HepG2 (cell line): Measurements from ENCODE around the gene ADCYAP1. TPM values are rescaled to one million over a fixed set of nuclear protein-coding genes. Genes with fewer than 3 reads are reported as not detected.

Experiments used
- ATAC-seq: fragments of 200-7000 bp; cut with Tn5 transposase; 3 replicates; pipeline ENCODE4 v1.9.1; 2020; ENCODE audit warnings: mild to moderate bottlenecking, moderate library complexity
- BruUV-seq: library from RNA; stranded (reverse); fragments of 400-500 nt; replicated peaks from 2 replicates; lab custom pipeline; 2021; lab: Mats Ljungman, UMichigan
- CTCF ChIA-PET: fragments of 300-600 bp; formaldehyde crosslinking; extraction: SDS; loops from one replicate; lab custom pipeline; 2021; ENCODE audit warnings: low total read pairs, inconsistent platforms, low intra/inter-chr PET ratio; lab: Yijun Ruan, JAX
- POLR2A ChIA-PET: fragments of 350-600 bp; sonication (Branson Sonifier 250); formaldehyde crosslinking; loops from one replicate; lab custom pipeline; 2020; ENCODE audit warnings: antibody characterized with exemption, inconsistent platforms; lab: Yijun Ruan, JAX
- DNase-seq: peaks from one replicate; pipeline ENCODE4 v3.0.0-alpha.2; 2015; ENCODE audit warnings: low spot score
- FAIRE-seq: peaks from 3 replicates; lab custom pipeline; 2011; peaks lifted over from hg19 to GRCh38; lab: Jason Lieb, UNC
- H2AFZ ChIP-seq: one replicate; pipeline ENCODE4 v1.6.1; 2011; ENCODE audit warnings: low read length, inconsistent platforms
- H3K27ac ChIP-seq: fragments of 300-600 bp; 3 replicates; pipeline ENCODE4 v1.8.0; 2011; ENCODE audit warnings: mixed run types, mild to moderate bottlenecking, mixed read lengths, low read length, inconsistent platforms; ENCODE audit not compliant: insufficient read depth; ENCODE audit errors: extremely low read length
- H3K27me3 ChIP-seq, 2 experiments: fragments of 200-600 bp in 1 of 2; 2 replicates in 1 of 2; 3 replicates in 1 of 2; pipeline versions ENCODE4 v1.6.0 to v1.8.0; 2011; ENCODE audit warnings: low read length in 2 of 2, mild to moderate bottlenecking in 2 of 2, moderate library complexity in 2 of 2, inconsistent platforms in 1 of 2; ENCODE audit not compliant: insufficient read depth in 2 of 2, control insufficient read depth in 1 of 2
- H3K36me3 ChIP-seq, 2 experiments: fragments of 200-600 bp in 1 of 2; replicated peaks in 1 of 2; 2 replicates in 1 of 2; 3 replicates in 1 of 2; pipeline versions ENCODE4 v1.5.1 to v1.8.0; 2011; ENCODE audit warnings: low read length in 2 of 2, inconsistent platforms in 1 of 2; ENCODE audit not compliant: insufficient read depth in 2 of 2, control insufficient read depth in 1 of 2
- H3K4me1 ChIP-seq: 2 replicates; pipeline ENCODE4 v1.5.1; 2012; ENCODE audit warnings: low read length, inconsistent platforms; ENCODE audit not compliant: insufficient read depth
- H3K4me2 ChIP-seq: 2 replicates; pipeline ENCODE4 v1.6.0; 2011; ENCODE audit warnings: low read depth, low read length, inconsistent platforms
- H3K4me3 ChIP-seq, 3 experiments: fragments of 200-600 bp in 1 of 3; sonication (generic), shearing (Covaris generic) in 1 of 3; replicated peaks in 1 of 3; 2 replicates each; pipeline ENCODE4 v1.5.1; 2011 to 2016; ENCODE audit warnings: low read length in 3 of 3, inconsistent platforms in 2 of 3, low read depth in 2 of 3, mild to moderate bottlenecking in 2 of 3, control low read depth in 1 of 3, mixed read lengths in 1 of 3; ENCODE audit not compliant: insufficient read depth in 1 of 3
- H3K79me2 ChIP-seq: one replicate; pipeline ENCODE4 v1.6.1; 2011; ENCODE audit warnings: low read length, inconsistent platforms; ENCODE audit not compliant: insufficient read depth
- H3K9ac ChIP-seq: 2 replicates; pipeline ENCODE4 v1.6.0; 2011; ENCODE audit warnings: mild to moderate bottlenecking, low read depth, low read length, inconsistent platforms; ENCODE audit not compliant: insufficient read depth
- H3K9me3 ChIP-seq: 2 replicates; pipeline ENCODE4 v1.5.1; 2012; ENCODE audit warnings: mild to moderate bottlenecking, low read length
- H4K20me1 ChIP-seq: 2 replicates; pipeline ENCODE4 v1.6.0; 2011; ENCODE audit warnings: inconsistent platforms, mild to moderate bottlenecking, low read length, moderate library complexity; ENCODE audit not compliant: insufficient read depth
- ARHGAP35 ChIP-seq: sonication (generic); formaldehyde crosslinking; IDR thresholded peaks from 2 replicates; pipeline ENCODE4 v1.9.0; 2022; ENCODE audit warnings: mild to moderate bottlenecking, inconsistent platforms, moderate library complexity, missing genetic modification reagents, borderline replicate concordance
- ARNT ChIP-seq: fragments of 450-650 bp; IDR thresholded peaks from 2 replicates; pipeline ENCODE4 v1.6.1; 2017
- BHLHE40 ChIP-seq: IDR thresholded peaks from 2 replicates; pipeline ENCODE4 v1.6.1; 2011; ENCODE audit warnings: low read length, improper control_type of control experiment
- CHCHD3 ChIP-seq: sonication (generic); formaldehyde crosslinking; IDR thresholded peaks from 2 replicates; pipeline ENCODE4 v1.8.0; 2022; ENCODE audit warnings: mild to moderate bottlenecking, missing genetic modification reagents, moderate library complexity
- EED ChIP-seq: sonication (generic); formaldehyde crosslinking; IDR thresholded peaks from 2 replicates; pipeline ENCODE4 v1.5.0; 2020; ENCODE audit warnings: mild to moderate bottlenecking, missing genetic modification reagents
- GLI4 ChIP-seq: sonication (generic); formaldehyde crosslinking; IDR thresholded peaks from 2 replicates; pipeline ENCODE4 v1.5.1; 2020; ENCODE audit warnings: missing genetic modification reagents, mild to moderate bottlenecking, moderate library complexity, borderline replicate concordance
- JDP2 ChIP-seq: sonication (generic); formaldehyde crosslinking; IDR thresholded peaks from 2 replicates; pipeline ENCODE4 v1.8.1; 2022; ENCODE audit warnings: missing genetic modification reagents, borderline replicate concordance
- KIAA2018 ChIP-seq: sonication (generic); formaldehyde crosslinking; IDR thresholded peaks from 2 replicates; pipeline ENCODE4 v1.5.0; 2020; ENCODE audit warnings: mild to moderate bottlenecking, missing genetic modification reagents, borderline replicate concordance
- MTF2 ChIP-seq: sonication (generic); formaldehyde crosslinking; IDR thresholded peaks from 2 replicates; pipeline ENCODE4 v1.5.0; 2020; ENCODE audit warnings: missing genetic modification reagents, borderline replicate concordance
- SOX6 ChIP-seq, 2 experiments: fragments of 450-650 bp in 1 of 2; sonication (generic) in 1 of 2; formaldehyde crosslinking in 1 of 2; IDR thresholded peaks; 2 replicates each; pipeline versions ENCODE4 v1.4.0 to v1.6.1; 2017 to 2020; ENCODE audit warnings: antibody characterized with exemption in 1 of 2, mild to moderate bottlenecking in 1 of 2, missing genetic modification reagents in 1 of 2
- SP4 ChIP-seq: sonication (generic); formaldehyde crosslinking; IDR thresholded peaks from 2 replicates; pipeline ENCODE4 v1.8.1; 2023; ENCODE audit warnings: mild to moderate bottlenecking, missing genetic modification reagents
- TMF1 ChIP-seq: sonication (generic); formaldehyde crosslinking; IDR thresholded peaks from 2 replicates; pipeline ENCODE4 v1.8.1; 2022; ENCODE audit warnings: low read depth, missing genetic modification reagents
- YY1 ChIP-seq: IDR thresholded peaks from 2 replicates; pipeline ENCODE4 v1.6.1; 2011; ENCODE audit warnings: low read length, low read depth, moderate library complexity, mild to moderate bottlenecking; ENCODE audit not compliant: insufficient read depth, insufficient replicate concordance
- ZBTB37 ChIP-seq: sonication (generic); formaldehyde crosslinking; IDR thresholded peaks from 2 replicates; pipeline ENCODE4 v1.4.0; 2020; ENCODE audit warnings: mild to moderate bottlenecking, missing genetic modification reagents
- ZKSCAN5 ChIP-seq: sonication (generic); formaldehyde crosslinking; IDR thresholded peaks from 2 replicates; pipeline ENCODE4 v1.5.1; 2020; ENCODE audit warnings: mild to moderate bottlenecking, missing genetic modification reagents
- WGBS: methylation state at CpG from one replicate; pipeline ENCODE4 v1.1.6; 2017; ENCODE audit warnings: low lambda C conversion rate; 5-methylcytosine and 5-hydroxymethylcytosine counted together
- in situ Hi-C: cut with HindIII; loops from 2 replicates; pipeline ENCODE4 v1.10.0; 2017; ENCODE audit warnings: low pct_unique_long_range_greater_than_20kb; ENCODE audit not compliant: extremely low pct_ligation_motif_present
- intact Hi-C: fragments of 100-400 bp; cut with micrococcal nuclease; formaldehyde crosslinking; loops from one replicate; pipeline ENCODE4 v1.10.0; 2022; ENCODE audit not compliant: unreplicated experiment
- polyA plus RNA-seq, 8 experiments: library from polyadenylated mRNA; depleted of rRNA in 3 of 8; stranded (reverse) in 7 of 8; unstranded in 1 of 8; fragments of >200 nt; fragmentation: Illumina TruSeq in 4 of 8; extraction: Trizol in 4 of 8; gene quantifications; 2 replicates each; pipeline versions ENCODE4 v1.2.1 to v1.2.3, GENCODE V29; 2011 to 2016; ENCODE audit warnings: low read depth in 4 of 8, missing spikeins in 1 of 8, mixed read lengths in 1 of 8; ENCODE audit not compliant: insufficient read depth in 1 of 8
- total RNA-seq, 5 experiments: library from RNA; depleted of rRNA; stranded (reverse); fragments of >200 nt; fragmentation: Illumina TruSeq; extraction: Trizol; gene quantifications; 2 replicates each; pipeline ENCODE4 v1.2.3, GENCODE V29; 2016; ENCODE audit warnings: low read depth in 1 of 5

ADCYAP1 gene
- total and polyA plus RNA-seq, 2 of the 13 experiments (the other 11 are each of a cell fraction or from before 2014, with no cell fraction given): not detected

DNA sequence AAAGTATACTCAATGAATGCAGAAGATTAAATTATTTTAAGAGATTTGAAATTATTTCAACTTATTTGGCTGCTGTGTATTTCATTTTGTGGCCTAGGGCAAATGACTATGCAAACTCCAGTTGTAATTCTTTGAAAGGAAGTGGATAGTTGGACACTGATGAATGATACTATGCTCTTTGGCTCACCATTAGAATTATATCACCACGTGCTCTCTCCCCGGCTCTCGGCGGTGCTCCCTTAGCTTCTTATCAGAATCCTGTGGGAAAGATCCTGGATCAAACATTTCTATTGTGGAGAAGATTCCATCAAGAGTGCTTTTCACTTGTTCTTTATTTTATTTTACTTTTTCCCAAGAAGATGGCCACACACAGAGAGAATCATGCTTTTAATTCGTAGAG is 55.2 kb downstream of the ADCYAP1 start:
- Histone ChIP-seq H3K4me1 (peaks cover 11% of the 10 kb centered on the region), H2AFZ (no peak overlapping the region), H3K27me3 (peaks cover 0 to 3% of the 10 kb centered on the region in 2 experiments; a peak in 1 of 5 replicates), H3K9ac (no peak overlapping the region), H4K20me1 (no peaks in the 10 kb centered on the region), H3K27ac (no peak overlapping the region), H3K36me3 (no peaks in the 10 kb centered on the region), H3K4me2 (no peak overlapping the region), H3K4me3 (no peak overlapping the region), H3K9me3 (no peaks in the 10 kb centered on the region), H3K79me2 (no peaks in the 10 kb centered on the region)
- intact Hi-C loops (no loop called here), in situ Hi-C loops (loop anchor here (5.0 kb wide), 1 partner anchor 98 kb away; no protein-coding TSS in a partner anchor)
- ATAC-seq (no peak), FAIRE-seq (no peak), DNase-seq (no peak)
- WGBS: 9% methylated on average over 5 of the region's 5 CpGs
- BruUV-seq: no TSS peak
- ChIA-PET CTCF (no interaction called here), POLR2A (no interaction called here)
- no peak for TF ChIP-seq ZKSCAN5 (CRISPR knock-in tag)
- TF ChIP-seq ARNT: no peak
- no peak for TF ChIP-seq SP4 (CRISPR knock-in tag)
- TF ChIP-seq SOX6 (IDR thresholded peaks at IDR 0.05): no peak
- TF ChIP-seq SOX6 (CRISPR knock-in tag; IDR thresholded peaks at IDR 0.05): no peak
- no peak for TF ChIP-seq EED (CRISPR knock-in tag)
- no peak for TF ChIP-seq MTF2
- no peak for TF ChIP-seq TMF1 (CRISPR knock-in tag)
- no peak for TF ChIP-seq ARHGAP35 (CRISPR knock-in tag)
- TF ChIP-seq KIAA2018 (CRISPR knock-in tag): no peak
- no peak for TF ChIP-seq JDP2 (CRISPR knock-in tag)
- no peak for TF ChIP-seq BHLHE40
- no peak for TF ChIP-seq YY1
- no peak for TF ChIP-seq CHCHD3
- TF ChIP-seq GLI4 (CRISPR knock-in tag): no peak
- no peak for TF ChIP-seq ZBTB37
